GM23338 (cell line): ENCODE data around the gene DHPS. TPM values are rescaled to one million over a fixed set of nuclear protein-coding genes. Genes with fewer than 3 reads are reported as not detected.

ENCODE experiments used
- ATAC-seq: fragments of 200-7000 bp; cut with Tn5 transposase; 3 replicates; pipeline ENCODE4 v1.9.1; 2020
- DNase-seq: peaks from one replicate; pipeline ENCODE4 v3.0.0-alpha.2; 2015; ENCODE audit warnings: low spot score
- H2AFZ ChIP-seq: fragments of 200-600 bp; sonication (generic); 2 replicates; pipeline ENCODE4 v1.8.0; 2016; ENCODE audit warnings: antibody characterized with exemption, mild to moderate bottlenecking, moderate library complexity
- H3F3A ChIP-seq: fragments of 200-600 bp; sonication (generic); replicated peaks from 2 replicates; pipeline ENCODE4 v1.8.0; 2017; ENCODE audit warnings: antibody characterized with exemption, mixed run types, low read depth
- H3K27ac ChIP-seq: fragments of 200-600 bp; sonication (generic); 2 replicates; pipeline ENCODE4 v1.6.1; 2016; ENCODE audit warnings: low read depth
- H3K27me3 ChIP-seq: fragments of 200-600 bp; sonication (generic); 2 replicates; pipeline ENCODE4 v1.8.0; 2016; ENCODE audit warnings: mild to moderate bottlenecking, mixed run types, moderate library complexity; ENCODE audit not compliant: insufficient read depth
- H3K36me3 ChIP-seq: fragments of 200-600 bp; sonication (generic); 2 replicates; pipeline ENCODE4 v1.8.0; 2016; ENCODE audit warnings: mild to moderate bottlenecking; ENCODE audit not compliant: insufficient read depth
- H3K4me1 ChIP-seq: fragments of 200-600 bp; sonication (generic); 2 replicates; pipeline ENCODE4 v1.8.0; 2016; ENCODE audit warnings: mild to moderate bottlenecking, moderate library complexity; ENCODE audit not compliant: insufficient read depth
- H3K4me2 ChIP-seq: fragments of 200-600 bp; sonication (generic); 2 replicates; pipeline ENCODE4 v1.7.1; 2017; ENCODE audit warnings: mixed run types
- H3K4me3 ChIP-seq: fragments of 200-600 bp; sonication (generic); 2 replicates; pipeline ENCODE4 v1.6.1; 2016; ENCODE audit warnings: mixed run types
- H3K79me2 ChIP-seq: fragments of 200-600 bp; sonication (generic); replicated peaks from 2 replicates; pipeline ENCODE4 v1.8.0; 2017; ENCODE audit warnings: mild to moderate bottlenecking; ENCODE audit not compliant: insufficient read depth
- H3K9me2 ChIP-seq: fragments of 200-600 bp; sonication (generic); 2 replicates; pipeline ENCODE4 v1.8.0; 2017; ENCODE audit not compliant: insufficient read depth
- H4K20me1 ChIP-seq: fragments of 200-600 bp; sonication (generic); replicated peaks from 2 replicates; pipeline ENCODE4 v1.8.0; 2017; ENCODE audit warnings: mild to moderate bottlenecking; ENCODE audit not compliant: insufficient read depth
- H3K27ac Mint-ChIP-seq: 2 replicates; pipeline ENCODE4 v1.8.0; 2020; ENCODE audit warnings: inconsistent platforms, mild to moderate bottlenecking, moderate library complexity, mixed read lengths
- H3K27me3 Mint-ChIP-seq: 3 replicates; pipeline ENCODE4 v1.8.0; 2022; ENCODE audit warnings: low read depth, mild to moderate bottlenecking, moderate library complexity, mixed read lengths, inconsistent platforms; ENCODE audit not compliant: insufficient read depth, poor library complexity
- H3K36me3 Mint-ChIP-seq: 3 replicates; pipeline ENCODE4 v1.8.0; 2021; ENCODE audit warnings: low read depth, mild to moderate bottlenecking, inconsistent platforms, moderate library complexity, mixed read lengths
- H3K4me1 Mint-ChIP-seq: 3 replicates; pipeline ENCODE4 v1.8.0; 2020; ENCODE audit warnings: mild to moderate bottlenecking, inconsistent platforms, mixed read lengths
- H3K4me3 Mint-ChIP-seq: 3 replicates; pipeline ENCODE4 v1.8.0; 2021; ENCODE audit warnings: moderate library complexity, mild to moderate bottlenecking, inconsistent platforms, mixed read lengths
- H3K9me3 Mint-ChIP-seq: 3 replicates; pipeline ENCODE4 v1.8.0; 2020; ENCODE audit warnings: moderate library complexity, mild to moderate bottlenecking, inconsistent platforms, mixed read lengths
- CREB1 ChIP-seq: fragments of 250-450 bp; sonication (Bioruptor Pico); IDR thresholded peaks from 2 replicates; pipeline ENCODE4 v1.5.0; 2020; ENCODE audit warnings: low read depth, mild to moderate bottlenecking, moderate library complexity
- CTCF ChIP-seq, 2 experiments: fragments of 200-600 bp in 1 of 2; sonication (generic) in 1 of 2; conservative IDR thresholded peaks; 2 replicates each; pipeline versions ENCODE4 v1.5.1 to v1.6.1; 2016 to 2017; ENCODE audit warnings: antibody characterized with exemption in 2 of 2, low read depth in 2 of 2, mild to moderate bottlenecking in 2 of 2, moderate library complexity in 1 of 2
- EZH2 ChIP-seq: fragments of 200-600 bp; sonication (generic); IDR thresholded peaks from one replicate; pipeline ENCODE4 v1.8.0; 2017; ENCODE audit warnings: antibody characterized with exemption, mild to moderate bottlenecking, low read depth; ENCODE audit not compliant: unreplicated experiment
- POLR2AphosphoS5 ChIP-seq: IDR thresholded peaks from 2 replicates; pipeline ENCODE4 v1.6.1; 2016; ENCODE audit warnings: antibody characterized with exemption, low read depth
- ZNF462 ChIP-seq: fragments of 250-450 bp; sonication (Bioruptor Pico); IDR thresholded peaks from 2 replicates; pipeline ENCODE4 v1.5.0; 2020; ENCODE audit warnings: mild to moderate bottlenecking, moderate library complexity
- polyA plus RNA-seq: library from polyadenylated mRNA; unstranded; fragments of >200 nt; fragmentation: Nextera tagmentation; extraction: Ambion mirVana; gene quantifications from 2 replicates; pipeline ENCODE4 v1.2.1, GENCODE V29; 2016
- total RNA-seq: library from RNA; depleted of rRNA; stranded (reverse); fragments of >200 nt; shearing (Covaris generic); gene quantifications from 2 replicates; pipeline ENCODE4 v1.2.3, GENCODE V29; 2014

The DHPS gene
- total and polyA plus RNA-seq, 2 experiments from 2014 or later, result 85.4 to 126 TPM

- no peak overlapping the region for H3K4me3 Mint-ChIP-seq
- H3K27ac ChIP-seq, result no peak overlapping the region
- no peaks in the 10 kb centered on the region; the same call in 2 of the 3 replicates for H3K4me1 Mint-ChIP-seq
- no peak for DNase-seq
- no peak overlapping the region for H3K4me2 ChIP-seq
- 0 out of 2 replicates have a peak, but pooled peaks cover 5% of the 10 kb centered on the region for H3F3A ChIP-seq
- H3K9me2 ChIP-seq, result no peaks in the 10 kb centered on the region; the same call in 1 of the 2 replicates
- H3K9me3 Mint-ChIP-seq, result peaks cover 2% of the 10 kb centered on the region; the same call in 2 of the 3 replicates
- no peaks in the 10 kb centered on the region for H4K20me1 ChIP-seq
- H3K27me3 Mint-ChIP-seq, result peaks cover 15% of the 10 kb centered on the region
- H3K27me3 ChIP-seq, result no peaks in the 10 kb centered on the region
- no peak overlapping the region for H3K27ac Mint-ChIP-seq
- H3K79me2 ChIP-seq, result no peaks in the 10 kb centered on the region
- no peak overlapping the region for H2AFZ ChIP-seq
- H3K4me1 ChIP-seq, result no peaks in the 10 kb centered on the region
- ATAC-seq, result no peak
- TF ChIP-seq ZNF462 (CRISPR knock-in tag) (no peak), CTCF (conservative IDR thresholded peaks at IDR 0.05; ENCODE audit: low read depth in 2 of 2) (no peak), CREB1 (no peak), POLR2AphosphoS5 (no peak), EZH2 (no peak)
- H3K36me3 Mint-ChIP-seq, result peaks cover 6% of the 10 kb centered on the region
- H3K4me3 ChIP-seq, result no peak overlapping the region
- 0 out of 2 replicates have a peak, but pooled peaks cover under 1% of the 10 kb centered on the region for H3K36me3 ChIP-seq
Observed at GRCh38 chr19:12636631-12637030, 45.0 kb downstream of the DHPS start.
